HG03066 (cell line): ENCODE data around the gene CYP2A6.
A peak's percentile ranks its signal among the peaks of the same experiment; 100 is the strongest.

Experiments
- ATAC-seq: cut with Tn5 transposase; IDR thresholded peaks from one replicate; pipeline ENCODE4 v1.9.1; 2021; ENCODE audit warnings: low read depth; ENCODE audit not compliant: unreplicated experiment

Gene CYP2A6

DNA sequence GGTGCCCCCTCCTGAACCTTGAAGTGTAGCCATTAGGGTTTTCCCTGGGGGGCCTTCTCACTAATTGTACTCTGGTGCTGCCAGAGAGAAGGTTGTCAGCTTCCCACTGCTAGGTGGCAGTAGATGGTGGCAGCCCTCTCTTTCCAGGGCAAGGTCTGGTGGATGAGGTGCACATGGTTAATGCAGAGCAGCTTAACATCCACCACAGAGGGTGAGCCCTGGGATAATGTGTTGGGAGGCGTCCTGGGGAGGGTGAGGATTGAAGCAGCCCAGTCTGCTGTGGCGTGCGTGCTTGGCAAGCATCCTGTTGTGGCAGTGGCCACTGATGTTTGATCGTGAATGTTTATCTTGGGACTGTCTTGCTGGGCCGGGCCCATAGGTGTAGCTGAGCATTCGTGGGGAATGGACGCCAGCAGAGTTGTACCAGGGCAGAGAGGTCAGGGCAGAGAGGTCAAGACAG, 45.4 kb downstream of the CYP2A6 start:
- ATAC-seq, result no peak

GRCh38 chr19:40803857-40804782, 46.1 kb downstream of the CYP2A6 start:
- ATAC-seq, result no peak

GRCh38 chr19:40803170-40803856, 46.9 kb downstream of the CYP2A6 start:
- ATAC-seq, result no peak

DNA sequence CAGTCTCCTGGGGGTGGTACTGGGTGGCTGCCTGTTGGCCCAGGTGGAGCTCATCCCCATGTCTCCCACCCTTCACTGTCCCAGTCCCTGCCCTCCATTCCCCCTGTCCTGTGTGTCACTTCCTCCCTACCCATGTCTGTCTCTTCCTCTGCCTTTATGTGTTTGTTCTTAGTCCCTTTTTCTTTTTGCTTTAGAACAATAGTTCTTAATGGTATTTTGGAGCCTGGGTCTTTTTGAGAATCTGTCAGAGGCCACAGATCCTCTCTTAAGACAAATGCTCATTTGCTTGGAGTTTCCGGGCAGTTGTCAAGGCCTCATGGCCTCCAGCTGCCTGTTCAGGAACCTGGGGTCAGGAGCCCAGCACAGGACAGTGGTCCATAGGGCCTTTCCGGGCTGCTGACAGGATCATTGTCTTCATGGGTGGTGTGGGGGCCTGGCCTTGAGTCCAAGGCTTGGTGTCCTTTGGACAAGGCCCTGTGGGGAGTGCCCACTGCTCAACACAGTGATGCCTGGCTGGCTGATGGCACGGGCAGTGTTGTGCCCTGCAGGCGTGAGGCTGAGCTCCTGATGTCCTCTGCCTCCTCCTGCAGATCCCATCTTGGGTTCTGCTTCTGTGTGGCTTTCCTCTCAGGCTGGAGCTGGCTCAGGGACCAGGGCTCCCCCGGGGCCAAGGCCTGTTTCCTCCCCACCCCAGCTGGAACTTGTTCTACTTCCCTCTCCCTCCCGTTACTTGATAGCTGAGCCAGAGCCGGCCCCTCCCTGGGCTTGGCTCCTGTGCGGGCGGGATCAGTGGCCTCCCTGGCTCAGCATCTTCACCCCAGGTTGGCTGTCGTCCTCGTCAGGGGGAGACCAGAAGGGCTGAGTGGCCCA, 47.7 kb downstream of the CYP2A6 start:
- no peak for ATAC-seq

GRCh38 chr19:40801426-40802299, 48.6 kb downstream of the CYP2A6 start:
- ATAC-seq, result no peak

DNA sequence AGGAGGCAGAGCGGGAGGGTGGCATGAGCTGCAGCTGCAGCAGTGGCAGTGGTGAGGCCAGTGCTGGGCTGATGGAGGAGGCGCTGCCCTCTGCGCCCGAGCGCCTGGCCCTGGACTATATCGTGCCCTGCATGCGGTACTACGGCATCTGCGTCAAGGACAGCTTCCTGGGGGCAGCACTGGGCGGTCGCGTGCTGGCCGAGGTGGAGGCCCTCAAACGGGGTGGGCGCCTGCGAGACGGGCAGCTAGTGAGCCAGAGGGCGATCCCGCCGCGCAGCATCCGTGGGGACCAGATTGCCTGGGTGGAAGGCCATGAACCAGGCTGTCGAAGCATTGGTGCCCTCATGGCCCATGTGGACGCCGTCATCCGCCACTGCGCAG, 49.3 kb downstream of the CYP2A6 start:
- ATAC-seq, result no peak

DNA sequence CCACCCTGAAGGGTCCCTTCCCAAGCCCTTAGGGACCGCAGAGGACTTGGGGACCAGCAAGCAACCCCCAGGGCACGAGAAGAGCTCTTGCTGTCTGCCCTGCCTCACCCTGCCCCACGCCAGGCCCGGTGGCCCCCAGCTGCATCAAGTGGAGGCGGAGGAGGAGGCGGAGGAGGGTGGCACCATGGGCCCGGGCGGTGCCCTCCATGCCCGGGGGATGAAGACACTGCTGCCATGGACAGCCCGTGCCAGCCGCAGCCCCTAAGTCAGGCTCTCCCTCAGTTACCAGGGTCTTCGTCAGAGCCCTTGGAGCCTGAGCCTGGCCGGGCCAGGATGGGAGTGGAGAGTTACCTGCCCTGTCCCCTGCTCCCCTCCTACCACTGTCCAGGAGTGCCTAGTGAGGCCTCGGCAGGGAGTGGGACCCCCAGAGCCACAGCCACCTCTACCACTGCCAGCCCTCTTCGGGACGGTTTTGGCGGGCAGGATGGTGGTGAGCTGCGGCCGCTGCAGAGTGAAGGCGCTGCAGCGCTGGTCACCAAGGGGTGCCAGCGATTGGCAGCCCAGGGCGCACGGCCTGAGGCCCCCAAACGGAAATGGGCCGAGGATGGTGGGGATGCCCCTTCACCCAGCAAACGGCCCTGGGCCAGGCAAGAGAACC, 49.8 kb downstream of the CYP2A6 start:
- ATAC-seq, result no peak

DNA sequence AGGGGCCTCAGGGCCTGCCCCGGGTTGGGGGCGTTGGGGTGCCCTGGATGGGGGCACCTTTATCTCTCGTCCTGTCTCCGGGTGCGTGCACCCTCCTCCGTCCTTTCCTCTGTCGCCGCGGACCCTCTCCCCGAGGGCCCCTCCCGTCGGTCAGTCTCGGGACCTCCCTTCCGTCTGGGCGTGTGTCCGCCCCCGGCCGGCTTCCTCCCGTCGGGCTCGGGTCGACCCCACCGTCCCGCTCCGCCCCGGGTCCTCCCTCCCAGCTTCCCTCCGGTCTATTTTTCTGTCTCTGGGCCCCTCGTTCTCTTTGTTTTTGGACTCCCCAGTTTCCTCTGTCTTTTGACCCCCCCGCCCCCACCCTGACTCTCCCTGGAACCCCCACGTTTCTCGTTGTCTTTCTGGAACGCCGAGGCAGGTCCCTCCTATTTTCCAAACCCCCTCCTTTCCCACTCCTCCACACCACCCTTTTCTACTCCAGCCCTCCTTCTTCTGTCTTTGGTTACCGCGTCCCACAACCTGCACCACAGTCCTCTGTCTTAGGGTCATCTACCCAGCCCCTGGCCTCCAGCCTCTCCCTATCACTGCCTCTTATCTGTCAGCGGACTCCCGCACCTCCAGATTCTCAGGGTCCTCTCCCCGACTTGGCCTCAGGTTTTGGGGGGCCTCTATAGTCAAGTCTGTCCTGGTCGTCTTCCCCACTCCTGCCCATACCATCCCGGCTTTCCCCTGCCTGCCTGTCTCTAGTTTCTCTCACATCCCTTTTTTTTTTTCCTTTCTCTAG, 50.5 kb downstream of the CYP2A6 start:
- no peak for ATAC-seq

DNA sequence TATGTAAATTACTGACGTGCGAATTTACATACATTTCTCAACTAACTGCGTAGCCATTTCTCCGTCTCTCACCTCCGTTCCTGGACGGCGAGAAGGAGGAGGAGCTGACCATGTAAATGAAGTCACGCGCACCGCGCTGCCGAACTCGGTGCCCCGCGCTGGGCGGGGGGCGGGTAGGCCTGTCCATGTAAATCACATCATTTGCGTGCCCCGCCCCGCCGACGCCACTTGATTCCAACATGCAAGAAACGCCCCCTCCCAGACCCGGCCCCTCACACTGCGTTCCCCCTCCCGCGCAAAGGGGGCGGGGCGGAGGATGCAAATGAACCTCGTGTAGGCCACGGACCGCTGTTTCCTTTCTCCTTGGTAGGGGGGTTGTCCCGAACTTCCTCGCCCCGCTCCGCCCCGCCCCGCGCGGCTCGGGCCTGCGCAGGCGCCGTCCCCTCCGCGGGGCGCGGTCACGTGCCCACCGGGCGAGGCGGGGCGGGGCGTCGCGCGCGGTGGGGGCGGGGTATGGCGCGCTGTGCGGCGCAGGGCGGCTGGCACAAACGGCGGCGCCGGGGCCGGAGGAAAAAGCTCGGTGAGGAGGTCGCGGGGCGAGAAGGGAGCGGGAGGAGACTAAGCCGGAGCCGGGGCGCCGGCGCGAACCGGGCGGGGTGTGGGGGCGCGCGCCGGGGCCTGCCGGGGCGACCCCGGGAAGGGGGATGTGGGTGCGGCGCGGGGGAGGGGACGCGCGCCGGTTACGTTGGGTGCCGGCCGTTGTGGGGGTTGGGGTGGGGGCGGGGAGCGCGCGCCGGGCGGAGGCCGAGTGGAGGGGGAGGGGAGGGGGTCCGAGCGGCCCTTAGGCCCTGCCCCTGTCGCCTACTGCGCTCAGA, 51.3 kb downstream of the CYP2A6 start, which contains the start of gene EGLN2:
EGLN2 (plus strand) TSS at position 509 of the 875 bp plus-strand sequence. CDS start 1,382 bp downstream, outside the sequence.
- peak; percentile 78 for ATAC-seq

DNA sequence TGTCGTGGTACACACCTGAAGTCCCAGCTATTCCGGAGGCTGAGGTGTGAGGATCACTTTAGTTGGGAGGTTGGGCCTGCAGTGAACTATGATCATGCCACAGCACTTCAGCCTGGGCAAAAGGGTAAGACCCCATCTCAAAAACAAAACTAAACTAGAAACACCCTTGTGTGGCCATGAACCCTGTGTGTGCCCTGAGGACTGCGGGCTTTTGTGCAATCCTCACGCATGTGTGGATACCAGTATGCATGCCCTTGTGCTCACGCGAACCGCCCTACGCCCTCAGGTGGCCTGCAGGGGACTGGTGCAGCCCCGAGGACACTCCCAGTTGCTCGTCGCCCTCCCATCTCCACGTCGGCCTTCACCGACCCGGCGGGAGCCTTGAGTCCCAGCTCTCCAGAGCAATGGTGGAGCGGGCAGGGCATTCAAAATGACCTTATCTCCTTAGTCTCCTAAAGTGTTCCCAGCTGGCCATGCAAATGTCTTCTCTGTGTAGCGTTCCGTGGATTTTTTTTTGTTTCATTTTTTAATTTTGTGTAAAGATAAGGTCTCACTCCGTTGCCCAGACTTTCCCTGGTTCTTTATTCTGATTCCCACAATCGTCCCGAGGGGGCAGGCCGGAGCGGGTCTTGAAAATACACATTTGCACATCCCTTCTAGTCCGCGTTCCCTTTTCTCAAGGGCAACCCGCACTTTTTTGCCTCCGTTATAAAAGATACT, 52.1 kb downstream of the CYP2A6 start:
- ATAC-seq, result no peak

- no peak for ATAC-seq
These were observed 52.9 kb downstream of the CYP2A6 start for GRCh38 chr19:40797166-40797962.
